HEK293T (cell line): ENCODE results near the gene MYO1H.

Experiments
- CTCF ChIA-PET: fragments of 350-600 bp; formaldehyde crosslinking; extraction: SDS; loops from one replicate; lab custom pipeline; 2021; ENCODE audit warnings: antibody characterized with exemption, inconsistent platforms; lab: Yijun Ruan, JAX
- POLR2A ChIA-PET: fragments of 350-600 bp; formaldehyde crosslinking; extraction: SDS; loops from one replicate; lab custom pipeline; 2020; ENCODE audit warnings: antibody characterized with exemption, inconsistent platforms; lab: Yijun Ruan, JAX
- DNase-seq: peaks from one replicate; pipeline ENCODE4 v3.0.0; 2012; ENCODE audit warnings: mixed read lengths; ENCODE audit errors: extremely low spot score
- ARNT ChIP-seq: fragments of 450-650 bp; IDR thresholded peaks from 2 replicates; pipeline ENCODE4 v1.6.1; 2017; ENCODE audit warnings: mild to moderate bottlenecking
- BHLHE40 ChIP-seq: fragments of 450-650 bp; IDR thresholded peaks from 2 replicates; pipeline ENCODE4 v1.6.1; 2016; ENCODE audit warnings: mild to moderate bottlenecking, moderate library complexity, borderline replicate concordance
- CTBP1 ChIP-seq: fragments of 450-650 bp; IDR thresholded peaks from 2 replicates; pipeline ENCODE4 v1.6.1; 2016; ENCODE audit warnings: borderline replicate concordance
- ELF4 ChIP-seq: fragments of 450-650 bp; IDR thresholded peaks from 2 replicates; pipeline ENCODE4 v1.6.1; 2017; ENCODE audit warnings: antibody characterized with exemption
- FOXA1 ChIP-seq: fragments of 450-650 bp; IDR thresholded peaks from 2 replicates; pipeline ENCODE4 v1.6.1; 2016; ENCODE audit warnings: mild to moderate bottlenecking
- FOXK2 ChIP-seq: fragments of 450-650 bp; IDR thresholded peaks from 2 replicates; pipeline ENCODE4 v1.6.1; 2016; ENCODE audit warnings: mild to moderate bottlenecking
- FOXM1 ChIP-seq: fragments of 450-650 bp; IDR thresholded peaks from 2 replicates; pipeline ENCODE4 v1.6.1; 2017; ENCODE audit warnings: mild to moderate bottlenecking, borderline replicate concordance
- HDGF ChIP-seq: fragments of 450-650 bp; IDR thresholded peaks from 2 replicates; pipeline ENCODE4 v1.6.1; 2017; ENCODE audit warnings: antibody characterized with exemption, borderline replicate concordance
- L3MBTL2 ChIP-seq: fragments of 450-650 bp; conservative IDR thresholded peaks from 2 replicates; pipeline ENCODE4 v1.6.1; 2016; ENCODE audit warnings: mild to moderate bottlenecking
- LEF1 ChIP-seq: fragments of 450-650 bp; IDR thresholded peaks from 2 replicates; pipeline ENCODE4 v1.6.1; 2017; ENCODE audit warnings: mild to moderate bottlenecking, borderline replicate concordance
- NFRKB ChIP-seq: fragments of 450-650 bp; IDR thresholded peaks from 2 replicates; pipeline ENCODE4 v1.6.1; 2016; ENCODE audit warnings: mild to moderate bottlenecking, moderate library complexity
- PKNOX1 ChIP-seq: fragments of 450-650 bp; IDR thresholded peaks from 2 replicates; pipeline ENCODE4 v1.6.1; 2016
- SP1 ChIP-seq: fragments of 450-650 bp; IDR thresholded peaks from 2 replicates; pipeline ENCODE4 v1.6.1; 2017
- SUZ12 ChIP-seq: fragments of 450-650 bp; IDR thresholded peaks from 2 replicates; pipeline ENCODE4 v1.6.1; 2016; ENCODE audit warnings: mild to moderate bottlenecking
- TARDBP ChIP-seq: fragments of 450-650 bp; IDR thresholded peaks from 2 replicates; pipeline ENCODE4 v1.6.1; 2016
- ZNF384 ChIP-seq: fragments of 450-650 bp; IDR thresholded peaks from 2 replicates; pipeline ENCODE4 v1.6.1; 2016

Gene MYO1H

GRCh38 chr12:109347589-109347988, at the start of gene MYO1H:
MYO1H (plus strand) TSS chr12:109347900; CDS start chr12:109347961, 61 bp downstream.
- ChIA-PET POLR2A (no interaction called here), CTCF (no interaction called here)
- no peak for DNase-seq
- TF ChIP-seq PKNOX1 (no peak), FOXM1 (no peak), FOXK2 (no peak)

GRCh38 chr12:109299849-109300248, 47.9 kb upstream of the MYO1H start:
- POLR2A ChIA-PET = no interaction called here
- DNase-seq = no peak
- TF ChIP-seq HDGF (no peak), ZNF384 (no peak), SP1 (no peak), NFRKB (no peak), SUZ12 (no peak), PKNOX1 (no peak), FOXM1 (no peak)
- CTCF ChIA-PET = no interaction called here

GRCh38 chr12:109301643-109302168, 46.0 kb upstream of the MYO1H start:
- ChIA-PET CTCF (no interaction called here), POLR2A (no interaction called here)
- DNase-seq = no peak
- no peak for TF ChIP-seq L3MBTL2
- no peak for TF ChIP-seq BHLHE40
- TF ChIP-seq CTBP1 = no peak
- no peak for TF ChIP-seq SUZ12

GRCh38 chr12:109302358-109302757, 45.3 kb upstream of the MYO1H start:
- CTCF ChIA-PET = interaction anchor here (1.2 kb wide), 1 partner anchor 68 kb away, joined by 4 read pairs; no protein-coding TSS in a partner anchor
- DNase-seq = no peak
- TF ChIP-seq TARDBP (no peak), SP1 (no peak), FOXA1 (no peak), FOXM1 (no peak), CTBP1 (no peak), FOXK2 (no peak), LEF1 (no peak), SUZ12 (no peak), HDGF (no peak), L3MBTL2 (no peak), BHLHE40 (no peak)
- POLR2A ChIA-PET = no interaction called here

GRCh38 chr12:109302770-109303169, 44.9 kb upstream of the MYO1H start:
- no peak for TF ChIP-seq LEF1
- no peak for TF ChIP-seq BHLHE40
- TF ChIP-seq ZNF384 = no peak
- no peak for TF ChIP-seq FOXM1
- ChIA-PET POLR2A (no interaction called here), CTCF (interaction anchor here (1.2 kb wide), 1 partner anchor 68 kb away, joined by 4 read pairs; no protein-coding TSS in a partner anchor)
- DNase-seq = no peak

GRCh38 chr12:109304485-109304884, 43.2 kb upstream of the MYO1H start:
- POLR2A ChIA-PET = no interaction called here
- CTCF ChIA-PET = no interaction called here
- TF ChIP-seq L3MBTL2 (no peak), SUZ12 (no peak), ARNT (no peak), PKNOX1 (no peak), CTBP1 (no peak), FOXK2 (no peak), ZNF384 (no peak), SP1 (no peak), FOXM1 (no peak), BHLHE40 (no peak), HDGF (no peak), LEF1 (no peak), TARDBP (no peak)
- DNase-seq = peak; percentile 52

- no peak for TF ChIP-seq FOXK2
- no peak for TF ChIP-seq FOXA1
- no peak for TF ChIP-seq NFRKB
- no peak for TF ChIP-seq BHLHE40
- TF ChIP-seq ZNF384 = no peak
- no peak for TF ChIP-seq CTBP1
- no peak for TF ChIP-seq SUZ12
- no peak for TF ChIP-seq PKNOX1
- TF ChIP-seq ELF4 = no peak
- TF ChIP-seq L3MBTL2 = no peak
- no peak for TF ChIP-seq SP1
- TF ChIP-seq TARDBP = no peak
- no peak for TF ChIP-seq FOXM1
- POLR2A ChIA-PET = no interaction called here
- CTCF ChIA-PET = no interaction called here
- no peak for DNase-seq
Observed at GRCh38 chr12:109305547-109305946, 42.2 kb upstream of the MYO1H start.
